ENCODE results near the gene CTXND1.
"Not testable (repeated sequence)": the region's sequence is repeated elsewhere in the genome, so short reads cannot be mapped to it uniquely, and the experiment has no call there.

The CTXND1 gene

DNA sequence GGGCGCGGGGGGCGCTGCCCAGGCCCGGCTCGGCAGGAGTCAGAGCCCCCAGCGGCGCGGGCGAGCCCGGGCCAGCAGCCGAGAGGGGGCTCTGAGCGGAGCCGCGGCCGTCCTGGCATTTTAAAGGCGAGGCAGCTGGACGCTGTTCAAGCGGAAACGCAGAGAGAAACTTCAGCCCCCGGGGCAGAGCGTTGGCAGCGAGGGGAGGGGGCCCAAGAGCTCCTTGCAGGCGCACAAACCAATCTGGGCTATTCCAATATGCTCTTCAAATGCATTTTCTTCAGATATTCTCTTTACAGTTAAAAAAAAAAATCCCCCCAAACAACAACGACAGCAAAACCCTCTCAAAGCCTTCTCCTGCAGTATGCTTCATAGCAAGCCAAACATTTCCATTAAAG lies at the start of gene CTXND1:
TSS of gene CTXND1 (minus strand) at position 93 of the 398 bp plus-strand sequence. CDS start 50,264 bp downstream, outside the sequence.
- no peak for DNase-seq

- no peak for DNase-seq
Observed at GRCh38 chr15:80301472-80301871, 49.5 kb upstream of the CTXND1 start.

DNA sequence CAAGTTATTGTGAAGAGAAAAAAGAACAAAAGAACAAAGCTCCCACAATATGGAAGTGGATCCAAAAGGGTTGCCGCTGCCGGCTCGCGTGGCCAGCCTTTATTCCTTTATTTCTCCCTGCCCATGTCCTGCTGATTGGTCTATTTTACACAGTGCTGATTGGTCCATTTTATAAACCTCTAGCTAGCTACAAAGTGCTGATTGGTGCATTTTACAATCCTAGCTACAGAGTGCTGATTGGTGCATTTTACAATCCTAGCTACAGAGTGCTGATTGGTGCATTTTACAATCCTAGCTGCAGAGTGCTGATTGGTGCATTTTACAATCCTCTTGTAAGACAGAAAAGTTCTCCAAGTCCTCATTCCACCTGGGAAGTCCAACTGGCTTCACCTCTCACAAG lies 43.8 kb upstream of the CTXND1 start:
- DNase-seq: not testable (repeated sequence)

GRCh38 chr15:80292079-80292478 lies 40.1 kb upstream of the CTXND1 start:
- no peak for DNase-seq

DNA sequence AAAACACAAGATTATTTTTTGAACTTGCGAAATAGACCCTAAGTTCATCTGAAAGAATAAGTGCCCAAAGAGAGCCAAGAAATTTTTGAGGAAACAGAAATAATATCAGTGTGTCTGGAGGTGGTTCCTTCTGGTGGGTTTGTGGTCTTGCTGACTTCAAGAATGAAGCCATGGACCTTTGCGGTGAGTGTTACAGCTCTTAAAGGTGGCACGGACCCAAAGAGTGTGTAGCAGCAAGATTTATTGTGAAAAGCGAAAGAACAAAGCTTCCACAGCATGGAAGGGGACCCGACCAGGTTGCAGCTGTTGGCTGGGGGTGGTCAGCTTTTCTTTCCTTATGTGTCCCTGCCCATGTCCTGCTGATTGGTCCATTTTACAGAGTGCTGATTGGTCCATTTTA lies 38.9 kb upstream of the CTXND1 start:
- DNase-seq: not testable (repeated sequence)

- no peak for DNase-seq
Observed at GRCh38 chr15:80289528-80290495, 37.8 kb upstream of the CTXND1 start.

DNA sequence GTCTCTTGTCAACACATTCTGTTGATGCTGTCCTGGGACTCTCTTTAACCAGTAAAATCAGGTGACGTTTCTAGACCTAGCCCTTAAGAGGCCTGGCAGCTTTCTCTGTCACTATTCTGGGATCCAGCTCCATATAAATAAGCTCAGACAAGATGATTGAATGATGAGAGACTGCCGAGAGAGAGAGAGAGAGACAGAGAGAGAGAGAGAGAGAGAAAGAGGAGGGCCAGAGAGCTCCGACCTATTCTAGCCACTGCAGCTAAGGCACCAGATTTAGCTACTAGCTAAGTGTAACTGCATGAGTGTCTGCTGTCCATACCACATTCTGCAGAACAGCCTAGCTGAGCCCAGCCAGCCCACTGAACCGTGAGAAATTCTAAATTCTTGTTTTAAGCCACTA lies 36.1 kb upstream of the CTXND1 start:
- no peak for DNase-seq

- no peak for DNase-seq
Observed at GRCh38 chr15:80286055-80286454, 34.0 kb upstream of the CTXND1 start.

GRCh38 chr15:80285379-80285778 lies 33.4 kb upstream of the CTXND1 start:
- no peak for DNase-seq

DNA sequence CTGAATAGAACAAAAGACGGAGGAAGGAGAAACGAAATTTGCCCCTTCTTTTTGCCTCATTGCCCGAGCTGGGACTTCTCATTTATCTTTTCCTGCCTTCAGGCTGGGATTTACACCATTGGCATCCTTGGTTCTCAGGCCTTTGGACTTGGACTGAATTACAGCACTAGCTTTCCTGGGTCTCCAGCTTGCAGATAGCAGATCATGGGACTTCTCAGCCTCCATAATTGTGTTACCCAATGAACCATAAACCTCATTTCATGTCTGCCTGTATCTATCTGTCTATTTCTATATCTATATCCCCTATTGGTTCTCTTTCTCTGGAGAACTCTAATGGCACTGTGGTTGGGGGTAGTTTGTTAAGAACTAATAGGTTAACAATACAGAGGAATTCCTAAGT lies 31.5 kb upstream of the CTXND1 start:
- no peak for DNase-seq

- DNase-seq: no peak
Observed at GRCh38 chr15:80277147-80277546, 25.1 kb upstream of the CTXND1 start.

DNA sequence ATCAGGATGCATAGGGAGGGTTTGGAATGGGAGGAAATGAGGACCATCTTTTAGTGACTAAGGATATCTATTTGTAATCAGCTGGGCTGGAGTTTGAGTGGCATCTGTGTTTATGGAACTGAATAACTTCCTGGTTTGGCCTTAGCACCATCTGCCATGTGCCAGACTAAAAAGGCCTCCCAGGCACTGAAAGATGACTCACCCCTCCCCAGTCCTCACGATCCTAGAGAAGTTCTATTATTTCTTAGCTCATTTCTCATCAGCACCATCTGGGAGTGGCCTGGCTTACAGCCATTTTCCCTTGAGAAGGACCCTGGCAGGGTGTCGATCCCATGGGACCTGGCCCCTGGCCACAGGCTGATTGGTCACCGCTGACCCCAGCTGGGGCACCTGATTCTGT lies 23.9 kb upstream of the CTXND1 start:
- peak; percentile 29 to 37 (median 31) for DNase-seq

GRCh38 chr15:80274996-80275395 lies 23.0 kb upstream of the CTXND1 start:
- DNase-seq: no peak

- no peak for DNase-seq
Observed at GRCh38 chr15:80274554-80274953, 22.5 kb upstream of the CTXND1 start.

DNA sequence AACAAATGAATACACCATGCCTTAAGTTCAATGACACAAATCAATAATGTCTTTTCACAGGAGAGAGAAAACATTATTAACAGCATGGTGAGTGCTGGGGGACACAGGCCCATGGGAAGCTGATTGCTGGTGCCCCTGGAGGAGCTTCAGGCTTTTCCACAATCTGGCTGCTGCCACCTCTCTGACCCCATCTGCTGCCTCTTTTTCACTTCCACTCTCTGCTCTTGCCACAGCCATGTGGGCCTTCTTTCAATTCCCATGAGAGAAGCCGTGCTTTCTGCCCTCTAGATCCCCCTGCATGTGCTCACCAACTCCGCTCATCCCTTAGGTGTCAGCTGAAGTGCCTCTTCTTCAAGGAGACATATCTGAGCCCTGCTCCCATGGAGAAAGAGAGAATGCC lies 21.0 kb upstream of the CTXND1 start:
- DNase-seq: no peak

DNA sequence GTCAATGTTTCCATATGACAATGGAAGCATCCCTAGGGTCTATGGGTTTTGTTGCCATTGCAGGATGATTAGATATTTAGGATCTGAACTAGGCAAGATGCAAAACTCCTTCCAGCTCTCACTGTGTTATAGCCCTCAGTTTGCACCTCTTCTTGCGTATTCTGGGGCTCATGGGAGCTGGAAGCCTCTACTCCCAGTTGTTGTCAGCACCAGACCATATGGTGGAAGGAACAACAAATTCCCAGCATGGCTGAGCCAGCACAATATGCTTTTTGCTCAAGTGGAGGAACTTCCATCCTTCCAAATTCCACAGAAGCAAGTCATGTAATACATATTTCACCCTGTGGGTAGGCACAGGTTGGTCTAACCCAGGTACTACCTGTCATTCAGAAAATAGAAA lies 18.5 kb upstream of the CTXND1 start:
- no peak for DNase-seq

DNA sequence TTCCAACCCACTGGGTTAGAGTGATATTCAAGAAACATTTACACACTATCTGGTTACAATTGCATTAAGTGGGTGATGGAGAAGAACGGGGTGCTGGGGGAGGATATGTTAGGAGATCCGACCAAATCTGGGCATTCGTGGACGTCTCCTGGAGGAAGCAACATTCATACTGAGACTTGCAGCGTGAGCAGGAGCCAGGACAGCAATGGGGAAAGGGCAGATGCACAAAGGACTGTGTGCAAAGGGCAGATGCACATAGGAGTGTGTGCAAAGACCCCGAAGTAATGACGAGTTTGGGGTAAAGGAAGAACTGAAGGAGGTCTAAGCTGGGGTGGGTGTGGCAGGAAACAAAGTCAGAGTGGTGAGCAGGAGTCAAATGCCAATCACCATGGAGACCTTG lies 16.1 kb upstream of the CTXND1 start:
- DNase-seq: no peak

GRCh38 chr15:80267658-80268057 lies 15.6 kb upstream of the CTXND1 start:
- no peak for DNase-seq

- no peak for DNase-seq
Observed at GRCh38 chr15:80266745-80267144, 14.7 kb upstream of the CTXND1 start.

- no peak for DNase-seq
Observed at GRCh38 chr15:80266113-80266512, 14.1 kb upstream of the CTXND1 start.

DNA sequence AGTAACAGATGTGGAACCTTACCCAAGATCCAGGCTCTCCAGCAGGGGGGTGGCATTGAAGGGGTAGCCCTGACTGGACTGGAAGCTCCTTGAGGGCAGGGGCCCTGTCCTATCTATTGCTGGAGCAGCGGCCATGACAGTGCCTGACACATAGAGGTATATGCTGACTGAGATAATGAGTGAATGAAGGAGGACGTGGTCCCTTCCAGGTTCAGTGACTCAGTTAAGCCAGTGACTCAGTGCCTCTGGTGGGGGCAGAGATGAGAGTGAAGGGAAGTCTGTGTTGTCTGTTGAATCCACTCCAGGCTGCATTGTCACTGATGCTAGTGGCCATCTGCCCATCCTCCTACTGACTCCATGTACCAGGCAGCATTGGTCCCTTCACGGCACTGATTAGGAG lies 13.0 kb upstream of the CTXND1 start:
- no peak for DNase-seq

DNA sequence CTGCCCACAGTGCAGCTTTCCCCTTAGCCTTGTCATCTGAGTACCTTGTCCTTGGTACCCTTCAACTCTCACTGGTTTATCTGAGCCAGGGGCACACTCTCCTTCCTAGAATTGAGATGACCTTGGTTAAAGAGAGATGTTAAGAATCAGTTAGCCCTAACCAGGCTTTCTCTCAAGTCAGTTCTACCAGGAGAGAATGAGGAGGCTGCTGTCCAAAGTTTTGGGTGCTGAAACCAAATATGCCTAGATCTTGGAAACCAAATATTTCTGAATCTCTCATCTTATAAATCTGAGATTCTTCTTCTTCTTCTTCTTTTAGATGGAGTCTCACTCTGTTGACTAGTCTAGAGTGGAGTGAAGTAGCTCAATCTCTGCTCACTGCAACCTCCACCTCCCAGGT lies 12.0 kb upstream of the CTXND1 start:
- no peak for DNase-seq

- no peak for DNase-seq
Observed at GRCh38 chr15:80260551-80260950, 8.5 kb upstream of the CTXND1 start.

DNA sequence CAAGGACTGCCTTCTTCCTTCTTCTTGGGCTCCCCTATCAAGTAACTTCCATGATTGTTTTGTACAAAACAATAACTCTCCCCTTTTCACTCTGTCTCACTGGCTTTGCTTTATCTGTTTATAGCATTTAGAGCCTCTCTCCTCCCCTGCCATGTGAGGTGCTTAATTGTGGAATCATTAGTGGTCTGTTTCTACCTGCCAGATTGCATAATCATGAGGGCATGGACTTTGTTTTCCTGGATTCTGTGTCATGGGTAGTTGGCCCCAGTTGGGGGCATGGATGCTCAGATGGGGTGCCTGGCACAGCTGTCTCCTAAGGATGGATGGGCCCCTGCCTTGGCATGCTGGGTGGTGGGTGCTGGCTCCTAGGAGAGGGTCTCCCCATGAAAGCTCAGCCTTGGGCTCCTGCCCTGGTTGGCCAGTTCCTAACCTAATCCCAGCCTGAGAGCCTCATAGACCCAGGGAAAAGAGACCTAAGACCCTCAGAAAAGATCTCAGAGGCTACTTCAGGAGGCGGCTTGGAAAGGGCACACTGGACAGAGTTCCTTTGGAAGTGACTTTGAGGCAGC lies 8.0 kb upstream of the CTXND1 start:
- no peak for DNase-seq

All from suppressor macrophage treated with lipopolysaccharide for 1 hour (primary cell).